ENCODE results near the gene FCRLA.
"Not testable (repeated sequence)": the region's sequence is repeated elsewhere in the genome, so short reads cannot be mapped to it uniquely, and the experiment has no call there.

Gene FCRLA

DNA sequence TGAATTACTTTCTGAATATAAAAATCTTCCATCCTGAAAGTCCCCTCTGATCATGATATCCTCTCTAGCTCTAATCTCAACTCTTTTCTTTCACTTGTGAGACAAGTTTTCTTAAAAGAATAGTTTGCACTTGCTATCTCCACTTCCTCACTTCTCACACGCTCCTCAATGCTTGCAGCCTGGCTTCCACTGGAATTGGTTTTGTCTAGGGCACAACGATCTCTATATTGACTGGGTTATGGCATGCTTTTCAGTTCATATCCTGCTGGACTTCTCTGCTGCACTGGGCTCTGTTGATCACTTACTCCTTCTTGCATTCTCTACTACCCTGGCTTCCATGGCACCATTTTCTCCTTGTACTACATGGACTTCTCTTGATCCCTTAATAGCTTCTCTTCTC is 474 bp downstream of the FCRLA start:
- no peak for FAIRE-seq

DNA sequence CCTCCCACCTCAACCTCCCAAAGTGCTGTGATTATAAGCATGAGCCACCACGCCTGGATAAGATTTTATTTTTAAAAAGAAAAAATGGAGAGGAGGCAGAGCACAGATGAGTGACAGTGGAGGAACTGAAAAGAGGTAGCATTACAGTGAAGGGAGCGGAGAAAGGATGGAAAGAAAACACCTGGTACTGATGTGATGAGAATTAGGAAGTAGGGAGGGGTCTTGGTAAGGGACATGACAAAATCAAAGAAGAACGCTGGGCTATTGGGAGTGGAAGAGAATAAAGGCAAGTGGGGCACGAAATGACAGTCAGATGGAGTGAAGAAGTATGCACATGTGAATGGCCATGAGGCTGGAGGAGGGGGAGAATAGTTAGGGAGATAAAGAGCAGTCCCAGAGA is 2.3 kb downstream of the FCRLA start:
- no peak for FAIRE-seq

DNA sequence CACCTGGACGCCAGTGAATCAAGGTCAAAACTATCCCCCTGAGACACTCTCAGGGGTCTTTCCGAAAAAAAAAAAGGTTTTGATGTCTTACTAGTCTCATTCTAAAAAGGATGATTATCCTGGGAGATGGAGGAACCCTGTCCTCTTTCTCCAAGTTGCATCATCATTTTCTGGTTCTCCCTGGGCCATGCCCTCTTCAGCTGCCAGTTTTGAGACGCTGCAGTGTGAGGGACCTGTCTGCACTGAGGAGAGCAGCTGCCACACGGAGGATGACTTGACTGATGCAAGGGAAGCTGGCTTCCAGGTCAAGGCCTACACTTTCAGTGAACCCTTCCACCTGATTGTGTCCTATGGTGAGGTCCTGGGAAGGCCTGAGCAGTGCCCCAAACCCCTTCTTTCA is 3.5 kb downstream of the FCRLA start:
- FAIRE-seq = no peak

DNA sequence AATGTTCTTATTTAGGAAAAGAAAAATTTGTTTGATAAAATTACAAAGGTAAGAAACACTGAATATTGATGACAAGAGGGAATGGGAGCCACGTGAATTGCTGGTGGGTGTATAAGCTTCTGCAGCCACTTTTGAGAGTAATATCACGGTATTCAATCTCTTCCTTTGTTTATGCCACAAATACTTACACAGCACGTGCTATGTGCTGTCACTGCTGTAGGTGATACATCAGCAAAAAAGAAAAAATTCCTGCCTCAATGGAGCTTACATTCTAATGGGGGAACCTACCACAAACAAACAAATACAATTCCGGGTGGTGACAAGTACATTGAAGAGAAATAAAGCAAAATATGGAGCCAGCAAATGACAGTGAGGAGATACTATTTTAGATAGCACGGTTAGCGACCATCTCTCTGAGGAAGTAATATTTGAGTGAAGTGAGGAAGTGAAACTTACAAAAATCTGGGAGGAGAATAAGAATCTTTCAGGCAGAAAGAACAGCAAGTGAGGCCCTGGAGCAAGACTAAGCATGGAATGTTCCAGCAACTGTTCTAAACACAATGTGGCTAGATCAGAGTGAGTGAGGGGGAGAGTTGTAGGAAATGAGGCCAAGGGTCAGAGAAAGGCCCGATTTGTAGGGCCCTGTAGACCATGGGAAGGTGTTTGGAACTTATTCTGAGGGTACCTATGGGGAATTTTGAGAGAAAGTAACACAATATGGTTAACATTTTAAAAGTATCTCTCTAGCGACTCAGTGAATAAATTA is 11.7 kb downstream of the FCRLA start:
- FAIRE-seq = no peak

DNA sequence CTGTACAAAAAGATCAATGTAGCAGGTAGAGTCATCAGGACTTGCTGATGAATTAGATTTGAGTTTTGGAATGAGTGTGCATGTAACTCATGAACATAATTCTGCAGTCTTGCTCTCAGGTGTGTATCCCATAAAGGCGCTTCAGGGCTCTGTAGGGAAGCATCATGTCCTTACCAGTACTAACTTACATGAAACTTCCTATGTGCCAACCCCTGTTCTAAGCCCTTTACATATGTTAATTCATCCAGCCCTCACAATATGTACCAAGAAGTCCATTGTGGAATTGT is 12.2 kb downstream of the FCRLA start:
- FAIRE-seq = no peak

DNA sequence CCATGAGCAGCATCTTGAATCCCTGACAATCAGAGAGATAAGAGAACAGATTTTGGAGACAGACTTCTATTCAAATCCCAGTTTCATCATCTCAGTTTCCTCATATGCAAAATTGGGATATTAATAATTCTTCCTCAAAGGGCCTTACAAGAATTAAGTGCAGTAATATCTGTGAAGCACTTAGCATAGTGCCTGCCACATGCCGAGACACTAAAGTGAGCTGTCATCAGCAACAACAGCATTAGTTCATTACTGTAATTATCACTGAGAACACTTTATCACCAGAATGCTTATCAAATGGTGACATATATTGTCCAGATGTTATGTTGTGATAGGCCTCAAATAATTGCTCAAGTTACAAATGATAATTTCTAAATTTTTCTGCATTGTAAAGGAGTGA is 13.4 kb downstream of the FCRLA start:
- FAIRE-seq = no peak

DNA sequence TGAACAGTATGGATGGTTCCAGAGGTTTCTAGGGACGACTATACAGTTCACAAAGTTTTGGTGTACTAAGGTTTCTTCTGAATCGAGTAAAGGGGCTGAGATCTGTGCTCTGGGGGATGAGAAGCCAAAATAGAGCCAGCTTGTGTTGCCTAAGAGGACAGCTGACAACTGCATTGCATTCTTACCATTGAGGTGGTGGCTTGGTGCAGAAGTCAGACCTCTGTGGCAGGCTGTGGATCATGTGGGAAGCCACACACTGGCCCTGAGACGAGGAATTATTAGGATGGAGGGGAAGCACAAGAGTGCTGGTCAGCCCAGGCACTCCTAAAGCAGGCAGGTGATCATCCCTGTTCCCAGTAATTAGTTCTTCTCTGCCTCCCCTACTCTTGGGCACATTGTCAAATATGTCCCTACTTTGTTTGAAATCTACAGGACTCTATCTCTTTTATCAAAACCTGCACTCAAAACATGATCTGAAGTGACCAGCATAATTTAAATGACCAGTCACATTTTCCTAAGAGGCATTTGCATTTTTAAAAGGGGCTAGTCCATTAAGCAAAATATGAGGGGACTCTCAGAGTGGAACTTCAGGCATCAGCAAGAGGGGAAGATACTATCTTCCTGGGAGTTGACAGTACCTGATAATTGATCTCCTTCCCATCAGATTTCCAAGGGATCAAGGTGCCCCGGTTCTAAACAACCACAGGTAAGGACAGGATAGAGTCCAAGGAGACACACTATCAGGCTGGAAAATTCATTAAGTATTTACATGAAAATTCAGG is 14.1 kb downstream of the FCRLA start, which contains the start of gene FCRLB:
Gene FCRLB (plus strand): TSS at position 589 of the 782 bp plus-strand sequence. CDS start 1,129 bp downstream, outside the sequence.
- no peak for FAIRE-seq

DNA sequence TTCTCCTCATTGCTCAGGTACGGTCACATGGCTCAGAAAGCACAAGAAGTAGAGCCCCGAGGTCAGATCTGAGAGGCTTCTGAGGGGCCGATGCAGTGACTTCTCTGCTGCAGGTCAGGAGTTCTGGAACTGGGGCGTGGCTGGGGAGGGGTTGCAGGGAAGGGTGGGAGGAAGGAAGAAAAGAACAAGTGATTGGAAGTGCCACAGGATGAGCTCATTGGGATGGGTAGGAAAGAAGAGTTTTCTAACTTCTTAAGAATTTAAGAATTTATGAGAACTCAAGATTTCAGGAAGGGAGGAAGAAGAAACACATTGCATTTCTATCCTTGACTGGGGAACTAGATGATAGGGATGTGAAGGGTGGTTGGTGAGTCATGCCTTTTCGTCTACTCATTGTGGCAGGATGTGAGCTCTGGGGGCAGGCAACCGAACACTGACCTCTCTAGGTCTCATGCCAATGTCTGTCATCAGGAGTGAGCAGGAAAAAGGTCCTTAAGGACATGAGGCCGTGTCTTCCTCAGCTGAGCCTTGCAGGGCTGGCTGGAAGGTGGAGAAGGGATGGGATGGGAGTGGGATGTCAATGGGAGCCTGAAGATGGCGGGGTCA is 14.8 kb downstream of the FCRLA start:
- FAIRE-seq = no peak

DNA sequence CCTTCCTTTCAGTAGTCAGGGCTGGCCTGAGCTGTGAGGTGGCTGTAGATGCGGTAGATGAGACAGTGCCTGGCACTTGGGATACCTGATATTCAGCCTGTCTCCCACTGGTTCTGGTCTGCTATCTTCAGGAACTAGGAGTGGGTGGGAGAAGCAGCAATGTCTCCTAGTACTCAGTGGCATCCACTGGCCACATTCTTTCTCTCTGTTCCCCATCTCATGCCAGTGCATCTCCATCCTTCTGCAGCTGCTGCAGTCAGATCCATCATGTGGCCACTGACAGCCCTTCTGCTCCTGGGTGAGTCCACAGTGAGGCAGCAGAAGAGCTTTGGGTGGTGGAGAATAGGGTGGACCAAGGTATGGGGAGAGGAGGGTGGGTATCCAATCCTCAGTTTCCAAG is 15.4 kb downstream of the FCRLA start:
- FAIRE-seq = no peak

DNA sequence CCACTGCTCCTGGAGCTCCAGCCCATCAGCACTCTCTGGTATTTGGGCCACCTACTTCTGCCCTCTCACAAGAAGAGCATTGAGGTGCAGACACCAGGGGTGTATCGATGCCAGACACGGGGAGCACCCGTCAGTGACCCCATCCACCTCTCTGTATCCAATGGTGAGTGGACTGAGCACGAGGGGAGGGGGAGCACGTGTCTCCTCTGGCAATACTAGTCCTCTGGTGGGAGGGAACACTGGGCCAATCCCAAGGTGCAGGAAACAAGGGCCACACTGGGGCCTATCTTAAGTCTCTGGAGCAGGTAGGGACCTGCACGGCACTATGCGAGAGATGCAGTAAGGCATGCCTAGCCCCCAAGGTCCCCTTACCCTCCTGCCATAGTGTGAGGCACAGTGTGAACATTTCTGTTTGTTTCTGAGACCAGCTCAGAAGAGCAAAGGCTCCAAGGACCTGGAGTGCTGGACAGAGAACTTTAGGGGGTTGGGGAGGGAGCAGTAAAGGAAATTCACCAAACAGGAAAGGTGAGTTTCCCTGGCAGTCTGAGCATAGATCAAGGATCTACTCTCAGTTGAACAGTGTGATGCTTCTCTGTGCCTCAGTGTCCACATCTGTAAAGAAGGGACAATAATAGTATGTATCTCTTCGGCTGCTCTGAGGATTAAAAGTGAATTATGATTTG is 16.6 kb downstream of the FCRLA start:
- no peak for FAIRE-seq

DNA sequence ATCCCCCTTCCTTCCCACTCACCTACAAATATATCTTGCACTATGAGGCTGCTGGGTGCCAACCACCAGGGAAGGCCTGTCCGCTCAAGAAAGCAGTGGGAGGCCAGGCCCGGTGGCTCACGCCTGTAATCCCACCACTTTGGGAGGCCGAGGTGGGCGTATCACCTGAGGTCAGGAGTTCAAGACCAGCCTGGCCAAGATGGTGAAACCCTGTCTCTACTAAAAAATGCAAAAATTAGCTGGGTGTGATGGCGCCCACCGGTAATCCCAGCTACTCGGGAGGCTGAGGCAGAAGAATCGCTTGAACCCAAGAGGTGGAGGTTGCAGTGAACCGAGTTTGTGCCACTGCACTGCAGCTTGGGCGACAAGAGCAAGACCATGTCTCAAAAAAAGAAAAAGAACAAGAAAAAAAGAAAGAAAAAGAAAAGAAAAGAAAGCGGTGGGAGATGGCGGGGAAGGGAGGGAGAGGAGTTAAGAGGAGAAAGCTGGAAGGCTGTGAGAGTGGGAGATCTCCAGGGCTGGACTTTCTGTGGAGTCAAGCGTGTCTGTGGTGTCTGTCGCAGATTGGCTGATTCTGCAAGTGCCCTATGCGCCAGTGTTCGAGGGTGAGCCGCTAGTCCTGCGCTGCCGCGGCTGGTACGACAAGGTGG is 18.4 kb downstream of the FCRLA start:
- not testable (repeated sequence) for FAIRE-seq

DNA sequence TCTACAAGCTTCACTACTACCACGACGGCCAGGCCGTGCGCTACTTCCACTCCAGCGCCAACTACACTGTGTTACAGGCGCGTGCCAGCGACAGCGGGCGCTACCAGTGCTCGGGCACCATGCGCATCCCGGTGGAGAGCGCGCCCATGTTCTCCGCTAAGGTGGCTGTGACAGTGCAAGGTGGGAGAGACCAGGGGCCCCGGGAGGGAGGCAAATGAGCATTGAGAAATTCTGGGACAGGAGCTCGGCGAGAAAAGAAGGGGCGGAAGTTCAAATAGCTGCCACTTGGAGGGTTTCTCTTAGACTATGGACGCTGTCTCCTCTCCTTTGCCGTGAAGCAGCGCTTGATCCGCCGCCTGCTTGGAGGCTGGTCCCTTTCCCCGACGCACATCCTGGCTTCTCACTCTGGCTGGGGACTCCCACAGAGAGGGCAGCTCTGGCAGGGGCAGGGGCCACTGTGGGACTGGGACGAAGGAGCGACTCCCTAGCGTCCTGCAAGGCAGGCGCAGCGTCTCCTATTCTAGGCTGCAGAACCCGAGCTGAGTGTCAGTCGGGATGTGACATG is 19.0 kb downstream of the FCRLA start:
- FAIRE-seq = no peak

DNA sequence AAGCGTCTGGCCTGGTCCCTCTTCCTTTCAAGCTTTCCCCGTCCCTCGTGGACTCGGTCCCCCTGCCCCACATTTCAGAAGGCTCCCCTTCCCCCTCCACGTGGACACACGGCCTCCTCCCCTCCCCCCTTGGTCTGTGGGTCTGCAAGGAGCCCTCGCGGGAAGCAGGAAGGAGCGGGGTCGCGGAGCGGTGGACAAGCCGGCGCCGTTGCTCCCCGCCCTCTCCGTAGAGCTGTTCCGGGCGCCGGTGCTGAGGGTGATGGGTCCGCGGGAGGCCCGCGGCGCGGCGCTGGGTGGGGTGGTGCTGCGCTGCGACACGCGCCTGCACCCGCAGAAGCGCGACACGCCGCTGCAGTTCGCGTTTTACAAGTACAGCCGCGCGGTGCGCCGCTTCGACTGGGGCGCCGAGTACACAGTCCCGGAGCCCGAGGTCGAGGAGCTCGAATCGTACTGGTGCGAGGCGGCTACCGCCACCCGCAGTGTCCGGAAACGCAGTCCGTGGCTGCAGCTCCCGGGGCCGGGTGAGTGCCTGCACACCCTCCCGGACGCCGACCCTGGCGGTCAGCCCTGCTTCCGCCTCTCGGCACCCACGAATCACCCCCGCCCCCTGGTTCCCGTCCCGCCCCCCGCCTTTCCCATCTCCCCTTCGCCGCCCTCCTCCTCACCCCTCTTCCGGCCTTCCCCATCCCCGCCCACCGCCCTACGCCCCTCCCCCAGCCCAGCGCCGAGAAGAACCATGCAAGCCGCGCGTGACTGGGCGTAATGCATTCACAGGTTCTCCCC is 19.6 kb downstream of the FCRLA start:
- no peak for FAIRE-seq

DNA sequence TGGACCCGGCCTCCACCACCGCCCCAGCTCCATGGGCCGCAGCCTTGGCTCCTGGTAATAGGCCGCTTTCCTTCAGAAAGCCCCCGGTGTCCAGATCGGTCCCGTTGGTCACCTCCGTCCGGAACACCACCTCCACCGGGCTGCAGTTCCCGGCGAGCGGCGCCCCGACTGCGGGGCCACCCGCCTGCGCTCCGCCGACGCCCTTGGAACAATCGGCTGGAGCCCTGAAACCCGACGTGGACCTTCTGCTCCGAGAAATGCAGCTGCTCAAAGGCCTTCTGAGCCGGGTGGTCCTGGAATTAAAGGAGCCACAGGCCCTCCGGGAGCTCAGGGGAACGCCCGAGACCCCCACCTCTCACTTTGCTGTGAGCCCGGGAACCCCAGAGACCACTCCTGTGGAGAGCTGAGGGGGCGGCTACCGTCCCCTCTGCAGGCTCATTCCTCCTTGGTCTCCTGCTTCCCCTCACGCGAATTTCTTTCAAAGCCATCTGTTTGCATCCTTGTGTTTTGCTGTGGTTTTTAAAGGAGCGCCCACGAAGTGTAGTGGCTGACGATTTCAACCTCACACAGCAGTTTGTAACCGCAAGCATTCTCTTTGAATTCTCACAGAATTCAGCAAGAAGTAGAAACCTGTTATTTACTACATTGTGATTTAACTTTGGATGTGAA is 20.4 kb downstream of the FCRLA start:
- FAIRE-seq = no peak

DNA sequence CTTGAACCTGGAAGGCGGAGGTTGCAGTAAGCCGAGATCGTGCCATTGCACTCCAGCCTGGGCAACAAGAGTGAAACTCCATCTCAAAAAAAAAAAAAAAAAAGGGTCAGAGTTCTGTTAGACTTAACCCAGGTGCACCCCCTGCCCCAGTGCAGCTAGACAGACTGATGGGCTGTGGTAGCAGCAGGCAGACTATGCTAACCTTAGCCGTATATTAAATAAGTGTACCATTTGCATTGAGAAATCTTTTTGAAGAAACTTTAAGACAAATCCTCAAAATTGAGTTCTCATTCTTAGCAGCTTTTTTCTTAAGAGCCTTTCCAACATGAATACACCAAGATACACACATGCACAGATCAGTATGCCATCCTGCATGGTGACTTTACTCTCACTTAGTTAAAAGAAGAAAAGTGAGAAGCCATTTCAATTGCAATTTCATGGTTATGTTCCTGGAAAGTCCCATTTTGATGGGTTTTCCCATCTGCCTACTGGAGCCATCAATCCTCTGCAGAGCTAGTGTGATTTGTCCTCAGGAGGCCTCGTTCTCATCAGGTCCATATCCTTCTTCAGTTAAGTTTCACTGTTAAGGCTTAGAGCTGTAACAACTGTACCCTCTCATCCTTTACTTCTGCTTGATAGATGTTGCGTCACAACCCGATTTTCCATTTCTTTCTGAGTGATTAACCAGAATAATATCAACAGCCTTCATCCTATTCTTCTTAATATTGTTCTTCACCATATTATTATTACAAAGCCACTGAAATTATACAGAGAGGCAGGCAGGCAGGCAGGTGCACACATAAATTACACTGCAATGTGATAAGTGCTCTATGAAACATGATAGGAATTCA is 21.6 kb downstream of the FCRLA start:
- no peak for FAIRE-seq

DNA sequence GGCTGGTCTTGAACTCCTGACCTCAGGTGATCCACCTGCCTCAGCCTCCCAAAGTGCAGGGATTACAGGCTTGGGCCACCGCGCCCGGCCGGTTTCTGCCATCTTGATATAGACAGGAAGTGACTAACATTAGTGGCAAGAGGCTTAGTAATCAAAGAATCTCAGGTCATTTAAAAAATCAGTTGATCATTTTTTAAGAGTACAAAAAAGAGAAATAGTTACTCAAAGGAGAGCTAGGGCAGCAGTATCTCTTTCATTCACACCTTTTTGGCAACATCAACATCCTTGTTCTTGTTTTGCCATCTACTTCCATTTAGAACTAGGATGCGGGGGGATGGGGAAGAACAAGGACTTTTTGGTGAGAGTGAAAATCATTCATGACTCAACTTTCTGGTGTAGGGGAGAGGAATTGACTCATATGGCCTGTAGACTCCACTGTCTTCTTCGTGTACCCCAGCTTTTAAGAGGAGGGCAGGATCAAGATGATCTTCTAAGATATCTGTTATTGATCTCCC is 23.1 kb downstream of the FCRLA start:
- FAIRE-seq = no peak

DNA sequence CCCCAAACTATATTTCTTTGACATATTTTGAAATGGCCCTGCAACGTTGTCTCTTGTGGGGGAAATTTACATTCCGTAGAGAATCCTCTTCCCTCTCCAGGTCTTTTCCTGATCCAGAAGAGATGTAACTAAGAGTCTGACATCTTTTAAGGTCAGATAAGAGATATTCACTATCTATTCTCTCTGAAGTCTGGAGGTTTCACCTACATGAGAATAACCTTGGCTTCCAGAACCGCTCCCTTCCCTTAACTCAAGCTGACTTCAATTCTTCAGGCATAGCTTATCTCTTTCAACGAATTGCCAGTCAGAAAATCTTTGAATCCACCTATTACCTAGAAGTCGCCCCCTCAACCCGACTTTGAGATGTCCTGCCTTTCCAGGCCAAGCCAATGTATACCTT is 24.2 kb downstream of the FCRLA start:
- FAIRE-seq = no peak

DNA sequence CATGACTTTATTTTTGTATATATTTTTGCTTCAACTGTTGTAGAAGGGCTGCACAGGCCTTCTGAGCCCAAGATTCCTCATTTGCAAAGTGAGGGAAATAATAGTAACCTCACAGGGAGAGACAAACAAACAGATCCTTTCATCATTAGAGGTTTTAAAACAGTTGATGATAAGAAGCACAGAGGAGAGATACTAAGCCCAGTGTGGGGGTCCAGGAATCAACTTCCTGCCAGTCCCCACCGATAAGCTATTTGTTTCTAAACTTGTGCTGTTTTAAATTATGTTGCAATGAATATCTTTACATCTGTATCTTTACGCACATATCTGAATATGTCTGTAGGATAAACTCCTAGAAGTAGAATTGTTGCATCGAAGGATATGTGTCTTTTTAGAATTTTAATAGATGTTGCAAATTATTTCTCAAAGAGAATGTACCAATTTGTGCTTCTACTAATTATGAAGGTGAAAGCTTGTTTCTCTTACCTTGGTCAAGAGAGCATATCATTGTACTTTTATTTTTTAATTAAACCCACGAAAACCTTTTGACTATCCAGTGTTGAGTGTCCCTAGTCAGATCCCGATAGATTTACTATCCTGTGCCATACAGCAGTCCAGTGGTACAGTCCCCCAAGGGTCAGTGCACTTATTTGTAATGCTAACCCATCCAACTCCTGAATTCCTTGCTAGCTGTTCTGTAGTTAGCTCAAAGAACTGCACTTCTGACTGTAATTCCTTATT is 25.1 kb downstream of the FCRLA start:
- no peak for FAIRE-seq

DNA sequence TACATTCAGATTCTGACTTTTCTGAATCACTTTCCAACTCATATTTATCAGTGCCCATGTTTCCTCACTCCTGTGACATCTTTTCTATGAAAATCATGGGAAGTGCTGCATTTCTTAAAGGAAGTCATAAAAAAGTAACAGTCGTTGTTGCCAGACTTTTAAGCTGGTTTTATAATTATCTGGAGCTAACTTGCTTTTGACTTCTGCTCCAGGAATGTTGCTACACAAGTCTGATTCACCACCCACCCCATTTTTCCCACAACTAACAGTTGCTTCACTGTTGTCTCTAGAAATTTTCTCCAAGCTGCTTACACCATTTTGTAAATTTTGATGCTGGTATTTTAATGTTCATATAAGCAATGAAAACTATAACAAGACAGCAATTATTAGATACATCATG is 26.5 kb downstream of the FCRLA start:
- no peak for FAIRE-seq

All from G401.6 (cell line).